Endothelial cell of umbilical vein (primary cell): Measurements from ENCODE around the gene PFKFB4. TPM values are rescaled to one million over a fixed set of nuclear protein-coding genes. Genes with fewer than 3 reads are reported as not detected.

Source experiments
- BruUV-seq: library from RNA; stranded (reverse); fragments of 400-500 nt; replicated peaks from 2 replicates; lab custom pipeline; 2021; lab: Mats Ljungman, UMichigan
- CTCF ChIA-PET: fragments of 300-600, 350-600 bp; sonication (Branson Sonifier 250); formaldehyde crosslinking; loops from one replicate; lab custom pipeline; 2021; ENCODE audit warnings: antibody characterized with exemption, inconsistent platforms; lab: Charles Lee
- POLR2A ChIA-PET: fragments of 300-600, 350-600 bp; sonication (Branson Sonifier 250); formaldehyde crosslinking; loops from one replicate; lab custom pipeline; 2021; ENCODE audit warnings: antibody characterized with exemption, inconsistent platforms; lab: Charles Lee
- DNase-seq: peaks from one replicate; pipeline ENCODE4 v3.0.0-alpha.2; 2011; ENCODE audit warnings: low read depth, low spot score
- FAIRE-seq: peaks from 2 replicates; lab custom pipeline; 2011; peaks lifted over from hg19 to GRCh38; lab: Jason Lieb, UNC
- H2AFZ ChIP-seq: 2 replicates; pipeline ENCODE4 v1.6.0; 2012; ENCODE audit warnings: low read depth, low read length, control low read depth, inconsistent platforms
- H3K27ac ChIP-seq: 2 replicates; pipeline ENCODE4 v1.5.1; 2011; ENCODE audit warnings: low read depth, mild to moderate bottlenecking, control low read depth, low read length, moderate library complexity; ENCODE audit not compliant: insufficient read depth
- H3K27me3 ChIP-seq, 2 experiments: 2 replicates each; pipeline versions ENCODE4 v1.6.0 to v1.6.1; 2011; ENCODE audit warnings: low read length in 2 of 2, mixed read lengths in 1 of 2; ENCODE audit not compliant: control insufficient read depth in 2 of 2, insufficient read depth in 2 of 2
- H3K36me3 ChIP-seq, 2 experiments: 2 replicates in 1 of 2; 3 replicates in 1 of 2; pipeline ENCODE4 v1.5.1; 2011; ENCODE audit warnings: low read length in 2 of 2, mild to moderate bottlenecking in 1 of 2, moderate library complexity in 1 of 2; ENCODE audit not compliant: control insufficient read depth in 2 of 2, insufficient read depth in 2 of 2; ENCODE audit errors: extremely low read depth in 1 of 2
- H3K4me1 ChIP-seq: 3 replicates; pipeline ENCODE4 v1.5.1; 2011; ENCODE audit warnings: mild to moderate bottlenecking, low read length; ENCODE audit not compliant: control insufficient read depth, insufficient read depth; ENCODE audit errors: extremely low read depth
- H3K4me2 ChIP-seq: 2 replicates; pipeline ENCODE4 v1.6.1; 2011; ENCODE audit warnings: low read length, control low read depth, mixed read lengths; ENCODE audit not compliant: insufficient read depth
- H3K4me3 ChIP-seq, 3 experiments: fragments of 200-600 bp in 1 of 3; sonication (generic), shearing (Covaris generic) in 1 of 3; replicated peaks in 1 of 3; 2 replicates each; pipeline ENCODE4 v1.5.1; 2011 to 2016; ENCODE audit warnings: control low read depth in 3 of 3, low read length in 3 of 3, mild to moderate bottlenecking in 2 of 3, inconsistent platforms in 1 of 3, low read depth in 1 of 3, moderate library complexity in 1 of 3; ENCODE audit not compliant: insufficient read depth in 1 of 3
- H3K79me2 ChIP-seq: 2 replicates; pipeline ENCODE4 v1.6.0; 2012; ENCODE audit warnings: low read length, inconsistent platforms; ENCODE audit not compliant: control insufficient read depth, insufficient read depth
- H3K9ac ChIP-seq: replicated peaks from 2 replicates; pipeline ENCODE3; 2011; ENCODE audit warnings: low read length, control low read depth; ENCODE audit not compliant: insufficient read depth; ENCODE audit errors: extremely low read depth
- H3K9me1 ChIP-seq: replicated peaks from 3 replicates; pipeline ENCODE4 v1.6.0; 2011; ENCODE audit warnings: mild to moderate bottlenecking, low read length; ENCODE audit not compliant: control insufficient read depth, insufficient read depth; ENCODE audit errors: extremely low read depth
- H3K9me3 ChIP-seq: replicated peaks from 2 replicates; pipeline ENCODE4 v1.5.1; 2012; ENCODE audit warnings: low read length, inconsistent platforms; ENCODE audit not compliant: control insufficient read depth, insufficient read depth
- H4K20me1 ChIP-seq: replicated peaks from 2 replicates; pipeline ENCODE3; 2011; ENCODE audit warnings: mild to moderate bottlenecking, low read length; ENCODE audit not compliant: control insufficient read depth, insufficient read depth; ENCODE audit errors: extremely low read depth
- CTCF ChIP-seq, 2 donors: IDR thresholded peaks; 1 replicate in 1 of 2; 2 replicates in 1 of 2; pipeline ENCODE4 v1.5.1; 2011; ENCODE audit warnings: low read length in 2 of 2, mild to moderate bottlenecking in 2 of 2, moderate library complexity in 2 of 2, control low read depth in 1 of 2, inconsistent platforms in 1 of 2, low read depth in 1 of 2; ENCODE audit not compliant: insufficient read depth in 1 of 2; ENCODE audit errors: extremely low read depth in 1 of 2
- EZH2 ChIP-seq: IDR thresholded peaks from 2 replicates; pipeline ENCODE4 v1.6.1; 2012; ENCODE audit warnings: borderline replicate concordance, low read depth, mild to moderate bottlenecking, moderate library complexity, low read length, inconsistent platforms; ENCODE audit not compliant: severe bottlenecking
- FOS ChIP-seq: IDR thresholded peaks from 2 replicates; pipeline ENCODE4 v1.6.1; 2011; ENCODE audit warnings: mild to moderate bottlenecking, low read length, moderate library complexity, borderline replicate concordance; ENCODE audit not compliant: insufficient read depth
- GATA2 ChIP-seq: IDR thresholded peaks from 2 replicates; pipeline ENCODE4 v1.7.0; 2011; ENCODE audit warnings: low read depth, mild to moderate bottlenecking, moderate library complexity, mixed read lengths, low read length; ENCODE audit not compliant: insufficient read length, insufficient read depth
- JUN ChIP-seq: IDR thresholded peaks from 2 replicates; pipeline ENCODE4 v1.6.1; 2011; ENCODE audit warnings: borderline replicate concordance, low read depth; ENCODE audit not compliant: insufficient read length, insufficient read depth
- MAX ChIP-seq: IDR thresholded peaks from 2 replicates; pipeline ENCODE4 v1.6.1; 2011; ENCODE audit not compliant: insufficient read depth, insufficient read length
- MYC ChIP-seq: IDR thresholded peaks from one replicate; pipeline ENCODE4 v1.6.1; 2011; ENCODE audit warnings: mild to moderate bottlenecking, low read depth, low read length
- POLR2A ChIP-seq: IDR thresholded peaks from 2 replicates; pipeline ENCODE4 v1.6.1; 2012; ENCODE audit warnings: low read depth, mild to moderate bottlenecking, control low read depth, low read length
- POLR2AphosphoS5 ChIP-seq: IDR thresholded peaks from 2 replicates; pipeline ENCODE4 v1.6.1; 2012; ENCODE audit warnings: low read depth, mild to moderate bottlenecking, control low read depth, low read length, moderate library complexity; ENCODE audit not compliant: insufficient read depth
- dilution Hi-C: fragments of 300-500 bp; cut with MboI; formaldehyde crosslinking; loops from one replicate; pipeline ENCODE4 v1.15.0; 2019; ENCODE audit warnings: low sequenced_read_pairs; ENCODE audit not compliant: extremely low pct_ligation_motif_present
- intact Hi-C: fragments of 100-400 bp; cut with micrococcal nuclease; formaldehyde crosslinking; loops from one replicate; pipeline ENCODE4 v1.10.0; 2022
- polyA plus RNA-seq, 4 experiments: library from polyadenylated mRNA; depleted of rRNA in 3 of 4; stranded (reverse) in 3 of 4; unstranded in 1 of 4; fragments of >200 nt; gene quantifications; 2 replicates each; pipeline versions ENCODE4 v1.2.1 to v1.2.3, GENCODE V29; 2011 to 2012; ENCODE audit warnings: missing spikeins in 1 of 4
- total RNA-seq: library from RNA; stranded (reverse); gene quantifications from 2 replicates; pipeline ENCODE4 v1.2.3, GENCODE V29; 2021

PFKFB4 gene
- total and polyA plus RNA-seq, 2 donors (not counting 3 experiments of a cell fraction or from before 2014, with no cell fraction given) = 4.0 to 4.2 TPM

- DNase-seq = no peak
- POLR2A ChIA-PET = no interaction called here
- Histone ChIP-seq H3K9me3 (no peaks in the 10 kb centered on the region), H2AFZ (no peak overlapping the region), H3K9ac (no peak overlapping the region), H3K36me3 (no peaks in the 10 kb centered on the region), H3K4me3 (no peak overlapping the region), H3K27me3 (no peaks in the 10 kb centered on the region), H3K4me2 (no peak overlapping the region), H3K4me1 (no peaks in the 10 kb centered on the region), H3K9me1 (no peaks in the 10 kb centered on the region), H3K27ac (no peak overlapping the region), H4K20me1 (no peaks in the 10 kb centered on the region), H3K79me2 (no peaks in the 10 kb centered on the region)
- no peak for FAIRE-seq
- no TSS peak for BruUV-seq
- CTCF ChIA-PET = interaction anchor here (1.0 kb wide), 1 partner anchor 116 kb away, joined by 3 read pairs; no protein-coding TSS in a partner anchor
- intact Hi-C loops = no loop called here
- TF ChIP-seq FOS (no peak), POLR2A (no peak), POLR2AphosphoS5 (no peak), MYC (no peak), MAX (no peak), GATA2 (no peak), JUN (no peak), EZH2 (no peak), CTCF (IDR thresholded peaks at IDR 0.05; ENCODE audit: extremely low read depth in 1 of 2, insufficient read depth in 1 of 2, low read depth in 1 of 2, low read length in 2 of 2) (no peak)
- dilution Hi-C loops = no loop called here
These were observed 40.0 kb downstream of the PFKFB4 start for GRCh38 chr3:48516571-48516970.
